ENCODE data around the gene HIPK2. TPM values are rescaled to one million over a fixed set of nuclear protein-coding genes. Genes with fewer than 3 reads are reported as not detected.

HIPK2 gene
- total RNA-seq, 1 donor = 7.3 TPM

DNA sequence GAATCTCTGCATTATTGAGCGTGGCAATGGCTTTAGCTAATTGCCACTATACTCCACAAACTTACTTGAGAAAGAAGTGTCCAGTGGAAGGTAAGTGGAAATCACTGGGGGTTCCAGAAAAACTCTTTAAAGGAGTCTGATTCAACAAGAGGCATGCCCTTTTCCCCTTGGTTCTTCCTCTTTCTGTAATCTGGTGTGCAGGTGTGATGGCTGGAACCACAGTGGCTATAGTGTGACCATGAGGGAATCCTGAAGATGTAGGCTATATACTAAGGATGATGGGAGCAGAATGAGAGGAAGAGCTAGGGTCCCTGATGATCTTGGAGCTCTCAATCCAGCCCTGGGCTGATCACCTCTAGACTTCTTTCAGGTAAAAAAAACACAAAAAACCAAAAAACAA, 256.4 kb downstream of the HIPK2 start:
- DNase-seq (ENCODE audit: low read depth) = no peak
- no peak overlapping the region for H3K4me3 ChIP-seq (ENCODE audit: low read depth, low read length)
- TF ChIP-seq, protein P1, sequence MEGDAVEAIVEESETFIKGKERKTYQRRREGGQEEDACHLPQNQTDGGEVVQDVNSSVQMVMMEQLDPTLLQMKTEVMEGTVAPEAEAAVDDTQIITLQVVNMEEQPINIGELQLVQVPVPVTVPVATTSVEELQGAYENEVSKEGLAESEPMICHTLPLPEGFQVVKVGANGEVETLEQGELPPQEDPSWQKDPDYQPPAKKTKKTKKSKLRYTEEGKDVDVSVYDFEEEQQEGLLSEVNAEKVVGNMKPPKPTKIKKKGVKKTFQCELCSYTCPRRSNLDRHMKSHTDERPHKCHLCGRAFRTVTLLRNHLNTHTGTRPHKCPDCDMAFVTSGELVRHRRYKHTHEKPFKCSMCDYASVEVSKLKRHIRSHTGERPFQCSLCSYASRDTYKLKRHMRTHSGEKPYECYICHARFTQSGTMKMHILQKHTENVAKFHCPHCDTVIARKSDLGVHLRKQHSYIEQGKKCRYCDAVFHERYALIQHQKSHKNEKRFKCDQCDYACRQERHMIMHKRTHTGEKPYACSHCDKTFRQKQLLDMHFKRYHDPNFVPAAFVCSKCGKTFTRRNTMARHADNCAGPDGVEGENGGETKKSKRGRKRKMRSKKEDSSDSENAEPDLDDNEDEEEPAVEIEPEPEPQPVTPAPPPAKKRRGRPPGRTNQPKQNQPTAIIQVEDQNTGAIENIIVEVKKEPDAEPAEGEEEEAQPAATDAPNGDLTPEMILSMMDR (IDR thresholded peaks at IDR 0.05; ENCODE audit: insufficient read depth, low read depth, low read length) = no peak

DNA sequence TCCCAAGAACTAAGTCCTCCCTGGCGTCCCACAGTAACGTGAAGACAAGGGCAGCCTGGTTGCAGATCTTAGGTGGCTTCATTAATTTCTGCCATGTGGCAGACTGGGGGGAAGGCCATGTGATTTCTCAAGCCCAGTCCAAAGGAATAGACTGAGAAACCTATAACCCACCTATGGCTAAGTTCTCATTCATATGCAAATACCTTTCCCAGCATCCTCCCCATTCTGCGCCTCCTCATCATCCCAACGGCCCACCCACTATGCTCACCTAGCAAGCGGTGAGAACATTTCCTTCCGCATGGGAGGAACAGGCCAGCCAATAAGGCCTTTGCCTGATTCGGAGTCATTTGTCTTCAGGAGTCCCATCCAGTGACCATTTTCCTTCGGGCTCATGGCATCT, 262.5 kb downstream of the HIPK2 start:
- TF ChIP-seq, protein P1 (IDR thresholded peaks at IDR 0.05; ENCODE audit: insufficient read depth, low read depth, low read length) = no peak
- H3K4me3 ChIP-seq (ENCODE audit: low read depth, low read length) = no peak overlapping the region
- DNase-seq (ENCODE audit: low read depth) = no peak

Other genes starting within 250 kb of the HIPK2 start
- 0.32 TPM in 1 of 2 replicates, not detected in the other for gene TBXAS1, start 51.3 kb upstream of the HIPK2 start, total RNA-seq

Data from fibroblast of villous mesenchyme (primary cell).